Smooth muscle cell of the brain vasculature (primary cell): ENCODE measurements around the gene HIPK2.
"Not testable (repeated sequence)": the region's sequence is repeated elsewhere in the genome, so short reads cannot be mapped to it uniquely, and the experiment has no call there.

Source experiments
- DNase-seq: peaks from one replicate; pipeline ENCODE4 v3.0.0-alpha.2; 2012; ENCODE audit warnings: low read depth, low spot score

HIPK2 gene

GRCh38 chr7:139674341-139674740 is 103.5 kb downstream of the HIPK2 start:
- no peak for DNase-seq

GRCh38 chr7:139673762-139674161 is 104.0 kb downstream of the HIPK2 start:
- no peak for DNase-seq

GRCh38 chr7:139673230-139673629 is 104.6 kb downstream of the HIPK2 start:
- no peak for DNase-seq

- DNase-seq = no peak
Measured at GRCh38 chr7:139671967-139672366, 105.8 kb downstream of the HIPK2 start.

GRCh38 chr7:139670662-139671061 is 107.1 kb downstream of the HIPK2 start:
- not testable (repeated sequence) for DNase-seq

GRCh38 chr7:139669106-139670061 is 108.4 kb downstream of the HIPK2 start:
- no peak for DNase-seq

- DNase-seq = no peak
Measured at GRCh38 chr7:139667377-139667776, 110.4 kb downstream of the HIPK2 start.

- DNase-seq = no peak
Measured at GRCh38 chr7:139666501-139666900, 111.3 kb downstream of the HIPK2 start.

GRCh38 chr7:139664434-139664833 is 113.4 kb downstream of the HIPK2 start:
- no peak for DNase-seq

- no peak for DNase-seq
Measured at GRCh38 chr7:139663608-139664177, 114.1 kb downstream of the HIPK2 start.

GRCh38 chr7:139661903-139662302 is 115.9 kb downstream of the HIPK2 start:
- DNase-seq = no peak

GRCh38 chr7:139661043-139661440 is 116.8 kb downstream of the HIPK2 start:
- no peak for DNase-seq

- no peak for DNase-seq
Measured at GRCh38 chr7:139660317-139661042, 117.3 kb downstream of the HIPK2 start.

- no peak for DNase-seq
Measured at GRCh38 chr7:139659922-139660316, 117.9 kb downstream of the HIPK2 start.

- DNase-seq = no peak
Measured at GRCh38 chr7:139658908-139659675, 118.7 kb downstream of the HIPK2 start.

- DNase-seq = no peak
Measured at GRCh38 chr7:139658296-139658695, 119.5 kb downstream of the HIPK2 start.

GRCh38 chr7:139657725-139658124 is 120.1 kb downstream of the HIPK2 start:
- DNase-seq = no peak

- DNase-seq = no peak
Measured at GRCh38 chr7:139656387-139656786, 121.4 kb downstream of the HIPK2 start.

- no peak for DNase-seq
Measured at GRCh38 chr7:139655305-139655704, 122.5 kb downstream of the HIPK2 start.

- DNase-seq = no peak
Measured at GRCh38 chr7:139654276-139655181, 123.3 kb downstream of the HIPK2 start.

GRCh38 chr7:139651914-139652313 is 125.9 kb downstream of the HIPK2 start:
- no peak for DNase-seq
